Non-pigmented ciliary epithelial cell (primary cell): Measurements from ENCODE around the gene OPCML.

ENCODE experiments used
- DNase-seq: peaks from one replicate; pipeline ENCODE4 v3.0.0-alpha.2; 2010; ENCODE audit warnings: low read depth

Gene OPCML

GRCh38 chr11:133228471-133229329 lies 303.6 kb downstream of the OPCML start:
- no peak for DNase-seq

- no peak for DNase-seq
These were observed 304.6 kb downstream of the OPCML start for GRCh38 chr11:133227632-133228111.

GRCh38 chr11:133224271-133224670 lies 308.0 kb downstream of the OPCML start:
- DNase-seq: no peak

- no peak for DNase-seq
These were observed 309.6 kb downstream of the OPCML start for GRCh38 chr11:133222425-133223330.

- no peak for DNase-seq
These were observed 312.8 kb downstream of the OPCML start for GRCh38 chr11:133219543-133219942.

GRCh38 chr11:133216813-133217212 lies 315.5 kb downstream of the OPCML start:
- DNase-seq: no peak

- no peak for DNase-seq
These were observed 316.6 kb downstream of the OPCML start for GRCh38 chr11:133215596-133216230.

- no peak for DNase-seq
These were observed 317.7 kb downstream of the OPCML start for GRCh38 chr11:133214646-133215045.

GRCh38 chr11:133212201-133212600 lies 320.1 kb downstream of the OPCML start:
- DNase-seq: no peak

GRCh38 chr11:133207995-133208394 lies 324.3 kb downstream of the OPCML start:
- DNase-seq: no peak

GRCh38 chr11:133206313-133207005 lies 325.8 kb downstream of the OPCML start:
- no peak for DNase-seq

- no peak for DNase-seq
These were observed 328.1 kb downstream of the OPCML start for GRCh38 chr11:133204158-133204557.

GRCh38 chr11:133202816-133203215 lies 329.5 kb downstream of the OPCML start:
- DNase-seq: no peak

- no peak for DNase-seq
These were observed 333.9 kb downstream of the OPCML start for GRCh38 chr11:133198438-133198837.

- no peak for DNase-seq
These were observed 334.9 kb downstream of the OPCML start for GRCh38 chr11:133197425-133197824.

- no peak for DNase-seq
These were observed 340.4 kb downstream of the OPCML start for GRCh38 chr11:133191931-133192330.

- no peak for DNase-seq
These were observed 350.6 kb downstream of the OPCML start for GRCh38 chr11:133181667-133182066.

GRCh38 chr11:133181066-133181465 lies 351.2 kb downstream of the OPCML start:
- DNase-seq: no peak

GRCh38 chr11:133180201-133180600 lies 352.1 kb downstream of the OPCML start:
- DNase-seq: no peak

- DNase-seq: no peak
These were observed 355.6 kb downstream of the OPCML start for GRCh38 chr11:133176748-133177147.

GRCh38 chr11:133175103-133175502 lies 357.2 kb downstream of the OPCML start:
- no peak for DNase-seq
